ENCODE data around the gene CDH4. TPM values are rescaled to one million over a fixed set of nuclear protein-coding genes. Genes with fewer than 3 reads are reported as not detected.

The CDH4 gene
- total and polyA plus RNA-seq, 2 donors (not counting 1 experiment from before 2014, with no cell fraction given): not detected

DNA sequence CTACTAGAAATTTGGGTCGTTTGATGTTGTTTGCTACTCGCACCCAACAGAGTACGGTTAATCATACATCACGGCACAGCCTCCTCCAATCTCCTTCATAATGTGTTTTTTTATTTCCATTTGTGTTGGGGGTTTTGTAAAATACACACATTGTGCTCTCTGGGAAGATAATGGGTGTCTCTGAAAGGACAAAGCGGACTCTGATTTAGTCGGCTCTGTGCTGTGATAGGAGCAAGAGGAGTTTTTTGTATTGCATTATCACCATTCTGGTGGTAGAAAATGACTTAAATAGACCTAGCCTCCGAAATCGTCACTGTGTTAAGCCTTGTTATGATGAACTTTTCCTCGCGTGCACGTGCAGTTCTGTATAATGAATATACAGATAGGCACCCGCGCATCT, 196.3 kb downstream of the CDH4 start:
- no peaks in the 10 kb centered on the region for H3K36me3 ChIP-seq (replicated peaks in 1 of 2; ENCODE audit: control extremely low read depth in 1 of 2, control insufficient read depth in 1 of 2, extremely low read depth in 1 of 2, insufficient read depth in 2 of 2, low read length in 1 of 2)
- CTCF ChIA-PET: no interaction called here
- WGBS (ENCODE audit: insufficient coverage): 89% methylated on average over 4 of the region's 13 CpGs

DNA sequence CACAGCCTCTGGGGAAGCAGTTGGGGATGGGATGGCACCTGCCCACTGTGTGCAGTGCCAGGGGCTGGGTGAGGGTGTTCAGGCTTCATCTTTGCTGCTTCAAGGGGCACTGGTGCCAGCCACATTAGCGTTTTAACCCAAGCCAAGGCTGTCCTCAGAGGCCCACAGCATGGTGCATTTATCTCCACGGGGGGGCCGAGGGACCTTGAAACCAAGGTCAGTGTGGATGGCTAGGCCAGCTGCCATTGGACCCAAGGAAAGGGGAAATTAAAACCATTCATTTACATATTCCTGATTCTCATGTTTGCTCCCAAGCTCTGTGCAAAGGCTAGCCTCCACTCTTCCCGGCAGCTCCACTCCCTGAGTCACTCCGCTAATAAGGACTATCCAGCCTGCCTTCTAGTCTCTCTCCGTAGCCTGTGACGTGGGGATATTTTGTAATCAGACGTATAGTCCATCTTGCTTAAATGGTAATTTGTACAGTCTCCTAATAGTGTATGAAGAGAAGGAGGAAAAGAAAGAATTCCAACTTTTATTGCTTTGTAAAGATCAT, 197.1 kb downstream of the CDH4 start:
- no peaks in the 10 kb centered on the region for H3K27me3 Mint-ChIP-seq
- Histone ChIP-seq H3K4me2 (replicated peaks; ENCODE audit: low read depth, low read length, poor library complexity, severe bottlenecking) (no peak overlapping the region), H3K4me1 (ENCODE audit: control insufficient read depth in 2 of 2, insufficient read depth in 2 of 2, low read length in 2 of 2) (no peaks in the 10 kb centered on the region), H3K27ac (ENCODE audit: low read length in 2 of 2) (no peak overlapping the region), H4K20me1 (ENCODE audit: control insufficient read depth, insufficient read depth, low read length, poor library complexity, severe bottlenecking) (no peaks in the 10 kb centered on the region), H2AFZ (ENCODE audit: insufficient read depth, low read depth, low read length, poor library complexity, severe bottlenecking) (no peak overlapping the region), H3K27me3 (replicated peaks in 1 of 4; ENCODE audit: control extremely low read depth in 1 of 4, control insufficient read depth in 3 of 4, insufficient read depth in 4 of 4, low read length in 3 of 4) (no peaks in the 10 kb centered on the region), H3K4me3 (ENCODE audit: control extremely low read depth in 1 of 5, extremely low read depth in 1 of 5, insufficient read depth in 1 of 5, low read depth in 2 of 5, low read length in 4 of 5) (no peak overlapping the region), H3K79me2 (ENCODE audit: control insufficient read depth, insufficient read depth, low read length) (no peaks in the 10 kb centered on the region), H3K9me3 (ENCODE audit: control extremely low read depth in 1 of 3, control insufficient read depth in 2 of 3, insufficient read depth in 1 of 3, low read length in 2 of 3) (peaks cover 0 to 32% (median 5%) of the 10 kb centered on the region in 3 donors), H3K36me3 (replicated peaks in 1 of 2; ENCODE audit: control extremely low read depth in 1 of 2, control insufficient read depth in 1 of 2, extremely low read depth in 1 of 2, insufficient read depth in 2 of 2, low read length in 1 of 2) (no peaks in the 10 kb centered on the region), H3K9ac (ENCODE audit: low read length) (no peak overlapping the region)
- intact Hi-C loops (cut with micrococcal nuclease): no loop called here
- no peak for DNase-seq
- ChIA-PET CTCF (no interaction called here), POLR2A (no interaction called here)
- no peak overlapping the region for H3K27ac Mint-ChIP-seq
- H3K4me3 Mint-ChIP-seq: no peak overlapping the region
- TF ChIP-seq EZH2 (IDR thresholded peaks at IDR 0.05; ENCODE audit: borderline replicate concordance, insufficient read depth, low read depth, low read length, poor library complexity, severe bottlenecking): no peak
- TF ChIP-seq, protein P1, sequence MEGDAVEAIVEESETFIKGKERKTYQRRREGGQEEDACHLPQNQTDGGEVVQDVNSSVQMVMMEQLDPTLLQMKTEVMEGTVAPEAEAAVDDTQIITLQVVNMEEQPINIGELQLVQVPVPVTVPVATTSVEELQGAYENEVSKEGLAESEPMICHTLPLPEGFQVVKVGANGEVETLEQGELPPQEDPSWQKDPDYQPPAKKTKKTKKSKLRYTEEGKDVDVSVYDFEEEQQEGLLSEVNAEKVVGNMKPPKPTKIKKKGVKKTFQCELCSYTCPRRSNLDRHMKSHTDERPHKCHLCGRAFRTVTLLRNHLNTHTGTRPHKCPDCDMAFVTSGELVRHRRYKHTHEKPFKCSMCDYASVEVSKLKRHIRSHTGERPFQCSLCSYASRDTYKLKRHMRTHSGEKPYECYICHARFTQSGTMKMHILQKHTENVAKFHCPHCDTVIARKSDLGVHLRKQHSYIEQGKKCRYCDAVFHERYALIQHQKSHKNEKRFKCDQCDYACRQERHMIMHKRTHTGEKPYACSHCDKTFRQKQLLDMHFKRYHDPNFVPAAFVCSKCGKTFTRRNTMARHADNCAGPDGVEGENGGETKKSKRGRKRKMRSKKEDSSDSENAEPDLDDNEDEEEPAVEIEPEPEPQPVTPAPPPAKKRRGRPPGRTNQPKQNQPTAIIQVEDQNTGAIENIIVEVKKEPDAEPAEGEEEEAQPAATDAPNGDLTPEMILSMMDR (IDR thresholded peaks at IDR 0.05): no peak
- no peaks in the 10 kb centered on the region for H3K9me3 Mint-ChIP-seq (ENCODE audit: insufficient read depth)
- ATAC-seq (ENCODE audit: low read depth): no peak
- H3K4me1 Mint-ChIP-seq: no peaks in the 10 kb centered on the region
- 79% methylated on average over 7 of the region's 8 CpGs for WGBS (ENCODE audit: insufficient coverage)

More for the DNA sequence above, 196.3 kb downstream of the CDH4 start:
- POLR2A ChIA-PET: no interaction called here
- Mint-ChIP-seq H3K4me3 (no peak overlapping the region), H3K27me3 (no peaks in the 10 kb centered on the region), H3K9me3 (ENCODE audit: insufficient read depth) (no peaks in the 10 kb centered on the region), H3K27ac (no peak overlapping the region), H3K4me1 (no peaks in the 10 kb centered on the region)
- Histone ChIP-seq H4K20me1 (ENCODE audit: control insufficient read depth, insufficient read depth, low read length, poor library complexity, severe bottlenecking) (no peaks in the 10 kb centered on the region), H3K4me1 (ENCODE audit: control insufficient read depth in 2 of 2, insufficient read depth in 2 of 2, low read length in 2 of 2) (no peaks in the 10 kb centered on the region), H3K27ac (ENCODE audit: low read length in 2 of 2) (no peak overlapping the region), H3K4me3 (ENCODE audit: control extremely low read depth in 1 of 5, extremely low read depth in 1 of 5, insufficient read depth in 1 of 5, low read depth in 2 of 5, low read length in 4 of 5) (no peak overlapping the region), H3K79me2 (ENCODE audit: control insufficient read depth, insufficient read depth, low read length) (no peaks in the 10 kb centered on the region), H2AFZ (ENCODE audit: insufficient read depth, low read depth, low read length, poor library complexity, severe bottlenecking) (no peak overlapping the region), H3K9me3 (ENCODE audit: control extremely low read depth in 1 of 3, control insufficient read depth in 2 of 3, insufficient read depth in 1 of 3, low read length in 2 of 3) (peaks cover 0 to 32% (median 5%) of the 10 kb centered on the region in 3 donors), H3K4me2 (replicated peaks; ENCODE audit: low read depth, low read length, poor library complexity, severe bottlenecking) (no peak overlapping the region), H3K9ac (ENCODE audit: low read length) (no peak overlapping the region), H3K27me3 (replicated peaks in 1 of 4; ENCODE audit: control extremely low read depth in 1 of 4, control insufficient read depth in 3 of 4, insufficient read depth in 4 of 4, low read length in 3 of 4) (no peaks in the 10 kb centered on the region)
- DNase-seq (no peak), ATAC-seq (ENCODE audit: low read depth) (no peak)
- TF ChIP-seq EZH2 (IDR thresholded peaks at IDR 0.05; ENCODE audit: borderline replicate concordance, insufficient read depth, low read depth, low read length, poor library complexity, severe bottlenecking): no peak
- TF ChIP-seq, protein P1 (IDR thresholded peaks at IDR 0.05): no peak
- intact Hi-C loops (cut with micrococcal nuclease): no loop called here

Measured in B cell (primary cell).